Activated CD4-positive, alpha-beta memory T cell treated with anti-CD3 and anti-CD28 coated beads, Interleukin-2, amount 10 ng/mL, durations not matched to agents 7 days and 5 days (primary cell): Measurements from ENCODE around the gene CNPPD1. TPM values are rescaled to one million over a fixed set of nuclear protein-coding genes. Genes with fewer than 3 reads are reported as not detected.

Experiments
- CTCF ChIA-PET: fragments of 350-600 bp; sonication (Branson Sonifier 250); formaldehyde crosslinking; loops from one replicate; lab custom pipeline; 2021; ENCODE audit warnings: antibody characterized with exemption, inconsistent platforms; lab: Charles Lee
- POLR2A ChIA-PET: fragments of 350-600 bp; sonication (Branson Sonifier 250); formaldehyde crosslinking; loops from one replicate; lab custom pipeline; 2021; ENCODE audit warnings: antibody characterized with exemption; lab: Charles Lee
- DNase-seq: peaks from one replicate; pipeline ENCODE4 v3.0.0-alpha.2; 2020
- H3K27ac Mint-ChIP-seq: one replicate; pipeline ENCODE4 v1.8.0; 2021; ENCODE audit warnings: mild to moderate bottlenecking, mixed read lengths
- H3K27me3 Mint-ChIP-seq: one replicate; pipeline ENCODE4 v1.8.0; 2021; ENCODE audit warnings: mixed read lengths
- H3K36me3 Mint-ChIP-seq: one replicate; pipeline ENCODE4 v1.8.0; 2021; ENCODE audit warnings: low read depth, mixed read lengths
- H3K4me1 Mint-ChIP-seq: one replicate; pipeline ENCODE4 v1.8.0; 2021; ENCODE audit warnings: mixed read lengths
- H3K4me3 Mint-ChIP-seq: one replicate; pipeline ENCODE4 v1.8.0; 2021; ENCODE audit warnings: mild to moderate bottlenecking, mixed read lengths
- H3K9me3 Mint-ChIP-seq: one replicate; pipeline ENCODE4 v1.8.0; 2021; ENCODE audit warnings: mixed read lengths
- total RNA-seq, 2 experiments: library from RNA; stranded (reverse); gene quantifications; one replicate each; pipeline ENCODE4 v1.2.3, GENCODE V29; 2021

Gene CNPPD1
- total RNA-seq, 2 experiments from 2014 or later = 68.7 to 72.9 TPM

DNA sequence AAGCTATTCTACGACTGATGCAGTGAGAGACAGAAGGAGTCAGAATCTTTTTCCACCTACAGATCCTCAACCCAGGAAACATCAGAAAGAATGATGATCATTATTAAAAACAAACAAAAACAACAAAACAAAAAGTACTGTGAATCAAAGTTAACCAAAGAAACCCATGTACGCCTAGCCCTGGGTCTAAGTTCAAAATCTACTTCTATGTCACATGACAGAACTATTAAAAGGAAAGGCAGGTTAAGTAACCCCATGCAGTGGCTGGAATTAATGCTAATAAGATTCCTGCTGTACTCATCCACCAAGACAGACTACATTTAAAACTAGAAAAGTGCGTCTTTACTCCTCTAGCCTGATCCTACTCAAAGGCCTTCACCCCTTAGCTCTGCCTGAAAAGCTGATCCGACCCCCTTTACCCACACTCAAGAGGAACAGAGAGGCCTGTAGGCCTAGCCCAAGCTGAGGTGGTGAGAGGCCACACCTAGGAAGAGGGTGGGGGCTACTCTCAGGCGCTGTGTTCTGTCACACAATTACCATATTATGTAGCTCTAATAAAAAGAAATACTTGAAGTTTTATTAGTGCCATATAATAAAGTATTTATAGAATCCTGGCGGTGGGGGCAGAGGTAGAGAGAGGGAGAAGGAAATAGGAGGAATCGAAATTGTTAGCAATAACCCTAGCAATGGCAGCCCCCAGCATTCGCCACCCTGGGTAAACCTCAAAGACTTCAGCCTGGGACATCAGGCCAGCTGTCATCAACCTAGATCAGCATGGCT is 53.2 kb downstream of the CNPPD1 start:
- Mint-ChIP-seq H3K9me3 (no peaks in the 10 kb centered on the region), H3K27me3 (no peaks in the 10 kb centered on the region), H3K36me3 (no peaks in the 10 kb centered on the region), H3K4me3 (no peak overlapping the region), H3K27ac (no peak overlapping the region), H3K4me1 (peaks cover 11% of the 10 kb centered on the region)
- ChIA-PET CTCF (interaction anchor here (1.1 to 10.8 kb wide), 5 partner anchors 24 to 144 kb away, joined by 3 to 115 read pairs (median 3); partner anchors contain the start of gene IHH), POLR2A (no interaction called here)
- DNase-seq = no peak

DNA sequence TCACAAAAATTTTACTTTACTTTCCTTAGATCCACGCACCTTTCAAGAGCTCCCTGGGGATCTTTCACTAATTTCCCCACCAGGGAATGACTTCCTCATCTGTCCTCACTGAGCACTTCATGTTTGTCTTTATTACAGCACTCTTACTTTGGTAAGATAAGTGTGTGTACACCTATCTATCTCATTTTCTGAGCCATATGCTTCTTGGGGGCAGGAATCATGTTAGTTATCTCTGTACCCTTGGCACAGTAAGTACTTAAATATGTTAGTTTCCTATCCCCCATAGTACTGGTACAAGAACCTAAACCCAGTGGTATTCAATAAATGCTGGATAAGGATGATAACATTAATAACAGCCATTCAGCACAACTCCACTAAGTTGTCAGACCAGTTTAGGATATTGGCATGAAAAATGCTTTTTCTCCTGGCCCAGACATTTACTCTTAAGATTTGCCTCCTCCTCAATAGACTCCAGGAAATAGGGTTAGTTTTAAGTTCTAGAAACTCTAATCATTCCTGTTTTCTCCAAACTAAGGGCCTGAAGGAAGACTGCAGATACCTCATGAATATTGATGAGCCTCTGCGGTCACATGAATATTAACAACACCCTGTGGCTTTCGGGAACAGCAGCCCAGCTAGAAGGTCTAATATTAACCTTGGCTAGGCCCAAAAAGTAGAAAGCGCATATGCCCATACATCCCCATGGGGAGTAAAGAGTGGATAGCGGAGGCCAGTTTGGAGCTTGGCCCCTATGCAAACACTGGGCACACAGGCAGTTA is 54.3 kb downstream of the CNPPD1 start:
- no peak overlapping the region for H3K4me3 Mint-ChIP-seq
- H3K27me3 Mint-ChIP-seq = no peaks in the 10 kb centered on the region
- ChIA-PET CTCF (interaction anchor here (0.8 to 10.8 kb wide), 10 partner anchors 19 to 275 kb away, joined by 3 to 115 read pairs (median 4); partner anchors contain the start of gene IHH), POLR2A (no interaction called here)
- H3K4me1 Mint-ChIP-seq = peaks cover 11% of the 10 kb centered on the region
- H3K36me3 Mint-ChIP-seq = no peaks in the 10 kb centered on the region
- H3K9me3 Mint-ChIP-seq = no peaks in the 10 kb centered on the region
- DNase-seq = no peak
- H3K27ac Mint-ChIP-seq = no peak overlapping the region

Other genes starting within 250 kb of the CNPPD1 start
- gene CDK5R2, start 217.3 kb downstream of the CNPPD1 start, total RNA-seq = not detected
- gene FEV, start 191.7 kb downstream of the CNPPD1 start, total RNA-seq = not detected
- not detected for gene CRYBA2, start 183.5 kb downstream of the CNPPD1 start, total RNA-seq
- not detected for gene CFAP65, start 135.4 kb downstream of the CNPPD1 start, total RNA-seq
- not detected for gene IHH, start 116.0 kb downstream of the CNPPD1 start, total RNA-seq
- gene NHEJ1, start 16.1 kb downstream of the CNPPD1 start, total RNA-seq = 10 to 100 TPM; 12.0 to 12.2 TPM
- 1 to 10 TPM; 2.3 TPM for gene SLC23A3, start 6.9 kb downstream of the CNPPD1 start, total RNA-seq
- gene RETREG2, start 1.4 kb upstream of the CNPPD1 start, total RNA-seq = 100 to 1,000 TPM; 107 to 113 TPM
- 10 to 100 TPM; 51.4 to 56.7 TPM for gene ZFAND2B, start 29.9 kb upstream of the CNPPD1 start, total RNA-seq
- 10 to 100 TPM; 15.2 to 17.9 TPM for gene ABCB6, start 42.0 kb upstream of the CNPPD1 start, total RNA-seq
- gene ATG9A, start 52.7 kb upstream of the CNPPD1 start, total RNA-seq = 10 to 100 TPM; 58.9 to 60.7 TPM
- 100 to 1,000 TPM; 121 to 122 TPM for gene ANKZF1, start 52.9 kb upstream of the CNPPD1 start, total RNA-seq
- gene GLB1L, start 68.5 kb upstream of the CNPPD1 start, total RNA-seq = 1 to 10 TPM; 6.2 to 7.3 TPM
- 10 to 100 TPM; 41.6 to 42.3 TPM for gene STK16, start 68.6 kb upstream of the CNPPD1 start, total RNA-seq
- not detected for gene TUBA4B, start 76.3 kb upstream of the CNPPD1 start, total RNA-seq
- gene TUBA4A, start 77.0 kb upstream of the CNPPD1 start, total RNA-seq = 100 to 1,000 TPM; 313 to 344 TPM
- 10 to 100 TPM; 57.0 to 59.7 TPM for gene DNAJB2, start 102.4 kb upstream of the CNPPD1 start, total RNA-seq
- under 1 TPM; 0.28 to 0.33 TPM for gene PTPRN, start 132.5 kb upstream of the CNPPD1 start, total RNA-seq
- gene RESP18, start 155.8 kb upstream of the CNPPD1 start, total RNA-seq = not detected
- 10 to 100 TPM; 40.1 to 44.4 TPM for gene DNPEP, start 211.0 kb upstream of the CNPPD1 start, total RNA-seq
- not detected for gene DES, start 241.5 kb upstream of the CNPPD1 start, total RNA-seq